ENCODE data around the gene PIPOX.

DNA sequence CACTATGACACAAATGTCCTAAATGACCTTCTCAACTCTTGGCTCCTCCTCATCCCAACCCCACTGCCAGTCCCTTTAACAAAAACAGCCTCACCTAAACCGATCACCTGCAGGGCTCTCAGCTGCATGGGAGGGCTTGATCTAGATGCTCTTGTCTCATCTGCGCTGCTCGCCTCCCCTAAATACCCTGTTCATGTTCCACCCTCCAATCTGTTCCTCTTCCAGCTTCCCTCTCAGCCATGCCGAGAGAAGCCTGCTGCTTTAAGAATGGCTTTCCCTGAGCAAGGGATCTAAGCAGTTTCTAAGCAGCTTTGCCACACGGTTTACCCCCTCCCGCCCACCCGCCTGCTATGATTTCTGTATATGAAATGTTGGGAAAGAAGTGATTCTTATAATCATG, 23.7 kb downstream of the PIPOX start:
- TF ChIP-seq TCF12 (IDR thresholded peaks at IDR 0.05) (no peak), TCF12 (CRISPR knock-in tag; IDR thresholded peaks at IDR 0.05) (no peak), RAD21 (CRISPR knock-in tag; IDR thresholded peaks at IDR 0.05) (no peak), SMARCC2 (IDR thresholded peaks at IDR 0.05) (no peak), ELF3 (CRISPR knock-in tag; IDR thresholded peaks at IDR 0.05) (no peak), POLR2AphosphoS5 (IDR thresholded peaks at IDR 0.05; ENCODE audit: low read depth, low read length) (no peak), CBFB (CRISPR knock-in tag; IDR thresholded peaks at IDR 0.05) (no peak), RNF2 (conservative IDR thresholded peaks at IDR 0.05; ENCODE audit: low read depth) (no peak), IKZF4 (CRISPR knock-in tag; IDR thresholded peaks at IDR 0.05; ENCODE audit: borderline replicate concordance, low read depth, not compliant biosample characterization) (no peak)
- TF ChIP-seq, protein P1, sequence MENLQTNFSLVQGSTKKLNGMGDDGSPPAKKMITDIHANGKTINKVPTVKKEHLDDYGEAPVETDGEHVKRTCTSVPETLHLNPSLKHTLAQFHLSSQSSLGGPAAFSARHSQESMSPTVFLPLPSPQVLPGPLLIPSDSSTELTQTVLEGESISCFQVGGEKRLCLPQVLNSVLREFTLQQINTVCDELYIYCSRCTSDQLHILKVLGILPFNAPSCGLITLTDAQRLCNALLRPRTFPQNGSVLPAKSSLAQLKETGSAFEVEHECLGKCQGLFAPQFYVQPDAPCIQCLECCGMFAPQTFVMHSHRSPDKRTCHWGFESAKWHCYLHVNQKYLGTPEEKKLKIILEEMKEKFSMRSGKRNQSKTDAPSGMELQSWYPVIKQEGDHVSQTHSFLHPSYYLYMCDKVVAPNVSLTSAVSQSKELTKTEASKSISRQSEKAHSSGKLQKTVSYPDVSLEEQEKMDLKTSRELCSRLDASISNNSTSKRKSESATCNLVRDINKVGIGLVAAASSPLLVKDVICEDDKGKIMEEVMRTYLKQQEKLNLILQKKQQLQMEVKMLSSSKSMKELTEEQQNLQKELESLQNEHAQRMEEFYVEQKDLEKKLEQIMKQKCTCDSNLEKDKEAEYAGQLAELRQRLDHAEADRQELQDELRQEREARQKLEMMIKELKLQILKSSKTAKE (CRISPR knock-in tag; IDR thresholded peaks at IDR 0.05; ENCODE audit: borderline replicate concordance), result no peak
- TF ChIP-seq, protein P2, sequence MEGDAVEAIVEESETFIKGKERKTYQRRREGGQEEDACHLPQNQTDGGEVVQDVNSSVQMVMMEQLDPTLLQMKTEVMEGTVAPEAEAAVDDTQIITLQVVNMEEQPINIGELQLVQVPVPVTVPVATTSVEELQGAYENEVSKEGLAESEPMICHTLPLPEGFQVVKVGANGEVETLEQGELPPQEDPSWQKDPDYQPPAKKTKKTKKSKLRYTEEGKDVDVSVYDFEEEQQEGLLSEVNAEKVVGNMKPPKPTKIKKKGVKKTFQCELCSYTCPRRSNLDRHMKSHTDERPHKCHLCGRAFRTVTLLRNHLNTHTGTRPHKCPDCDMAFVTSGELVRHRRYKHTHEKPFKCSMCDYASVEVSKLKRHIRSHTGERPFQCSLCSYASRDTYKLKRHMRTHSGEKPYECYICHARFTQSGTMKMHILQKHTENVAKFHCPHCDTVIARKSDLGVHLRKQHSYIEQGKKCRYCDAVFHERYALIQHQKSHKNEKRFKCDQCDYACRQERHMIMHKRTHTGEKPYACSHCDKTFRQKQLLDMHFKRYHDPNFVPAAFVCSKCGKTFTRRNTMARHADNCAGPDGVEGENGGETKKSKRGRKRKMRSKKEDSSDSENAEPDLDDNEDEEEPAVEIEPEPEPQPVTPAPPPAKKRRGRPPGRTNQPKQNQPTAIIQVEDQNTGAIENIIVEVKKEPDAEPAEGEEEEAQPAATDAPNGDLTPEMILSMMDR (CRISPR knock-in tag; IDR thresholded peaks at IDR 0.05), result no peak
